ENCODE measurements around the gene CLCA4.
"Not testable (repeated sequence)": the region's sequence is repeated elsewhere in the genome, so short reads cannot be mapped to it uniquely, and the experiment has no call there.

Gene CLCA4

GRCh38 chr1:86530211-86530845 is 16.6 kb upstream of the CLCA4 start:
- no peak for DNase-seq (ENCODE audit: low read depth in 1 of 2, low spot score in 1 of 2)

GRCh38 chr1:86537928-86538695 is 8.8 kb upstream of the CLCA4 start:
- DNase-seq (ENCODE audit: low read depth in 1 of 2, low spot score in 1 of 2) = no peak

GRCh38 chr1:86538775-86539174 is 8.1 kb upstream of the CLCA4 start:
- DNase-seq (ENCODE audit: low read depth in 1 of 2, low spot score in 1 of 2) = no peak

GRCh38 chr1:86541859-86542258 is 5.0 kb upstream of the CLCA4 start:
- no peak for DNase-seq (ENCODE audit: low read depth in 1 of 2, low spot score in 1 of 2)

GRCh38 chr1:86542631-86543030 is 4.2 kb upstream of the CLCA4 start:
- DNase-seq (ENCODE audit: low read depth in 1 of 2, low spot score in 1 of 2) = no peak

GRCh38 chr1:86548839-86549238 is 2.0 kb downstream of the CLCA4 start:
- no peak for DNase-seq (ENCODE audit: low read depth in 1 of 2, low spot score in 1 of 2)

- no peak for DNase-seq (ENCODE audit: low read depth in 1 of 2, low spot score in 1 of 2)
These were observed 4.4 kb downstream of the CLCA4 start for GRCh38 chr1:86551305-86551704.

- DNase-seq (ENCODE audit: low read depth in 1 of 2, low spot score in 1 of 2) = no peak
These were observed 5.5 kb downstream of the CLCA4 start for GRCh38 chr1:86552376-86552775.

- DNase-seq (ENCODE audit: low read depth in 1 of 2, low spot score in 1 of 2) = no peak
These were observed 10.9 kb downstream of the CLCA4 start for GRCh38 chr1:86557739-86558138.

- DNase-seq (ENCODE audit: low read depth in 1 of 2, low spot score in 1 of 2) = no peak
These were observed 17.0 kb downstream of the CLCA4 start for GRCh38 chr1:86563849-86564248.

GRCh38 chr1:86567341-86567740 is 20.5 kb downstream of the CLCA4 start:
- DNase-seq (ENCODE audit: low read depth in 1 of 2, low spot score in 1 of 2) = no peak

- no peak for DNase-seq (ENCODE audit: low read depth in 1 of 2, low spot score in 1 of 2)
These were observed 21.0 kb downstream of the CLCA4 start for GRCh38 chr1:86567878-86568277.

GRCh38 chr1:86573763-86574484 is 27.0 kb downstream of the CLCA4 start:
- DNase-seq (ENCODE audit: low read depth in 1 of 2, low spot score in 1 of 2) = no peak

GRCh38 chr1:86581231-86581630 is 34.4 kb downstream of the CLCA4 start:
- DNase-seq (ENCODE audit: low read depth in 1 of 2, low spot score in 1 of 2) = no peak

- DNase-seq (ENCODE audit: low read depth in 1 of 2, low spot score in 1 of 2) = no peak
These were observed 35.3 kb downstream of the CLCA4 start for GRCh38 chr1:86582161-86582560.

- no peak for DNase-seq (ENCODE audit: low read depth in 1 of 2, low spot score in 1 of 2)
These were observed 36.2 kb downstream of the CLCA4 start for GRCh38 chr1:86583032-86583431.

- DNase-seq (ENCODE audit: low read depth in 1 of 2, low spot score in 1 of 2) = no peak
These were observed 36.7 kb downstream of the CLCA4 start for GRCh38 chr1:86583593-86583992.

- no peak for DNase-seq (ENCODE audit: low read depth in 1 of 2, low spot score in 1 of 2)
These were observed 47.4 kb downstream of the CLCA4 start for GRCh38 chr1:86594284-86594770.

GRCh38 chr1:86596224-86596623 is 49.3 kb downstream of the CLCA4 start:
- no peak for DNase-seq (ENCODE audit: low read depth in 1 of 2, low spot score in 1 of 2)

- no peak for DNase-seq (ENCODE audit: low read depth in 1 of 2, low spot score in 1 of 2)
These were observed 49.9 kb downstream of the CLCA4 start for GRCh38 chr1:86596741-86597290.

- not testable (repeated sequence) for DNase-seq (ENCODE audit: low read depth in 1 of 2, low spot score in 1 of 2)
These were observed 59.2 kb downstream of the CLCA4 start for GRCh38 chr1:86606080-86606479.

GRCh38 chr1:86616433-86616832 is 69.6 kb downstream of the CLCA4 start:
- DNase-seq (ENCODE audit: low read depth in 1 of 2, low spot score in 1 of 2) = no peak
